DND-41 (cell line): ENCODE measurements around the gene GGCT.

Experiments
- EZH2 ChIP-seq: IDR thresholded peaks from 3 replicates; pipeline ENCODE4 v1.6.1; 2012; ENCODE audit warnings: borderline replicate concordance, low read depth, mild to moderate bottlenecking, moderate library complexity, low read length, inconsistent platforms; ENCODE audit not compliant: severe bottlenecking
- TF ChIP-seq, protein P1 (sequence below): IDR thresholded peaks from 2 replicates; pipeline ENCODE4 v1.5.1; 2012; ENCODE audit warnings: borderline replicate concordance, low read length, moderate library complexity, mild to moderate bottlenecking; ENCODE audit not compliant: poor library complexity, severe bottlenecking; ENCODE audit errors: extremely low read depth

DNA sequence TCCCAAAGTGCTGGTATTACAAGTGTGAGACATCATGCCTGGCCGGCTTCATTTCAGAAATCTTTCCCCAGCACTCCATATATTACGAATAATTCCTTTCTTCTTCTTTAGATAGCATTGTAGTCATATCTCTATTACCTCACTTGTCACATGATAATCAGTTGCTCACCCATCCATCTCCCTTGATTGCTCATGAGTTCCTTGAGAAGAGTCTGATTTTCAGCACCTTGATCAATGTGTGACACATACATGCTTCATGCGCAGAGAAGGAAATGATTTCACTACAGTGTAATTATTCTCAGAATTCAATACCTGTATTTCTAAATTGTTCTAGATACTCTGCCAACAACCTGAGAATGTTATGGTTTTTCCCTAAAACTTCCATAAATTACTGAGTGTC, 26.7 kb upstream of the GGCT start:
- TF ChIP-seq, protein P1, sequence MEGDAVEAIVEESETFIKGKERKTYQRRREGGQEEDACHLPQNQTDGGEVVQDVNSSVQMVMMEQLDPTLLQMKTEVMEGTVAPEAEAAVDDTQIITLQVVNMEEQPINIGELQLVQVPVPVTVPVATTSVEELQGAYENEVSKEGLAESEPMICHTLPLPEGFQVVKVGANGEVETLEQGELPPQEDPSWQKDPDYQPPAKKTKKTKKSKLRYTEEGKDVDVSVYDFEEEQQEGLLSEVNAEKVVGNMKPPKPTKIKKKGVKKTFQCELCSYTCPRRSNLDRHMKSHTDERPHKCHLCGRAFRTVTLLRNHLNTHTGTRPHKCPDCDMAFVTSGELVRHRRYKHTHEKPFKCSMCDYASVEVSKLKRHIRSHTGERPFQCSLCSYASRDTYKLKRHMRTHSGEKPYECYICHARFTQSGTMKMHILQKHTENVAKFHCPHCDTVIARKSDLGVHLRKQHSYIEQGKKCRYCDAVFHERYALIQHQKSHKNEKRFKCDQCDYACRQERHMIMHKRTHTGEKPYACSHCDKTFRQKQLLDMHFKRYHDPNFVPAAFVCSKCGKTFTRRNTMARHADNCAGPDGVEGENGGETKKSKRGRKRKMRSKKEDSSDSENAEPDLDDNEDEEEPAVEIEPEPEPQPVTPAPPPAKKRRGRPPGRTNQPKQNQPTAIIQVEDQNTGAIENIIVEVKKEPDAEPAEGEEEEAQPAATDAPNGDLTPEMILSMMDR, result no peak
- no peak for TF ChIP-seq EZH2
